Sigmoid colon (tissue), 7 donors: ENCODE results near the gene SMOC2. TPM values are rescaled to one million over a fixed set of nuclear protein-coding genes. Genes with fewer than 3 reads are reported as not detected.

Experiments
- DNase-seq: peaks from one replicate; pipeline ENCODE4 v3.0.0-alpha.2; 2019
- H3K27ac ChIP-seq, 4 donors: fragments of 200-600 bp; sonication (generic); one replicate each; pipeline ENCODE4 v1.5.1; 2016 to 2019; ENCODE audit warnings: mild to moderate bottlenecking in 1 of 4
- H3K27me3 ChIP-seq, 3 donors: fragments of 200-600 bp; sonication (generic); one replicate each; pipeline ENCODE4 v1.5.1; 2019; ENCODE audit warnings: mild to moderate bottlenecking in 1 of 3
- H3K36me3 ChIP-seq, 4 donors: fragments of 200-600 bp; sonication (generic); one replicate each; pipeline ENCODE4 v1.5.1; 2016 to 2019
- H3K4me1 ChIP-seq, 4 donors: fragments of 200-600 bp; sonication (generic); one replicate each; pipeline ENCODE4 v1.5.1; 2017 to 2019
- H3K4me3 ChIP-seq, 4 donors: fragments of 200-600 bp; sonication (generic); one replicate each; pipeline ENCODE4 v1.5.1; 2017 to 2019; ENCODE audit warnings: mild to moderate bottlenecking in 2 of 4, moderate library complexity in 1 of 4
- H3K9me3 ChIP-seq, 4 donors: fragments of 200-600 bp in 3 of 4; sonication (generic) in 3 of 4; one replicate each; pipeline versions ENCODE4 v1.5.1 to v1.6.1; 2013 to 2019
- EP300 ChIP-seq, 4 donors: sonication (generic); formaldehyde crosslinking; IDR thresholded peaks; one replicate each; pipeline ENCODE4 v1.6.1; 2017; ENCODE audit warnings: antibody characterized with exemption in 4 of 4
- POLR2A ChIP-seq, 2 donors: fragments of 450-650 bp; IDR thresholded peaks; one replicate each; pipeline ENCODE4 v1.6.1; 2016; ENCODE audit warnings: antibody characterized with exemption in 2 of 2, mild to moderate bottlenecking in 2 of 2, moderate library complexity in 2 of 2
- POLR2AphosphoS5 ChIP-seq, 4 donors: sonication (generic); formaldehyde crosslinking; IDR thresholded peaks; one replicate each; pipeline ENCODE4 v1.6.1; 2017; ENCODE audit warnings: antibody characterized with exemption in 4 of 4
- WGBS, 2 donors: extraction: QIAGEN DNeasy Blood & Tissue Kit; methylation state at CpG; one replicate each; pipeline ENCODE4 v1.1.7; 2013; 5-methylcytosine and 5-hydroxymethylcytosine counted together
- intact Hi-C: fragments of 100-400 bp; cut with DNase I; formaldehyde crosslinking; loops from one replicate; pipeline ENCODE4 v1.15.1; 2023
- polyA plus RNA-seq, 3 donors: library from polyadenylated mRNA; stranded (reverse); fragments of 200-250 nt; gene quantifications; one replicate each; pipeline ENCODE4 v1.2.3, GENCODE V29; 2013
- total RNA-seq, 4 donors: library from RNA; depleted of rRNA; stranded (reverse); fragments of >200 nt; gene quantifications; one replicate each; pipeline ENCODE4 v1.1.0, GENCODE V29; 2016
- TF ChIP-seq, protein P1 (sequence below), 4 experiments: fragments of 450-650 bp in 3 of 4; fragments of 200-600 bp in 1 of 4; IDR thresholded peaks; one replicate each; pipeline ENCODE4 v1.5.1; 2016 to 2019; ENCODE audit warnings: antibody characterized with exemption in 4 of 4, mild to moderate bottlenecking in 3 of 4, moderate library complexity in 2 of 4
- donor health status: healthy with polysubstance abuse.
- donor health status: Bipolar disorder and iron deficiency.
- donor health status: healthy.

Gene SMOC2
- total and polyA plus RNA-seq, 7 donors = 4.2 to 130 (median 33.5) TPM

- TF ChIP-seq EP300 (IDR thresholded peaks at IDR 0.05) (no peak), POLR2AphosphoS5 (IDR thresholded peaks at IDR 0.05) (no peak), POLR2A (IDR thresholded peaks at IDR 0.05) (no peak)
- TF ChIP-seq, protein P1, sequence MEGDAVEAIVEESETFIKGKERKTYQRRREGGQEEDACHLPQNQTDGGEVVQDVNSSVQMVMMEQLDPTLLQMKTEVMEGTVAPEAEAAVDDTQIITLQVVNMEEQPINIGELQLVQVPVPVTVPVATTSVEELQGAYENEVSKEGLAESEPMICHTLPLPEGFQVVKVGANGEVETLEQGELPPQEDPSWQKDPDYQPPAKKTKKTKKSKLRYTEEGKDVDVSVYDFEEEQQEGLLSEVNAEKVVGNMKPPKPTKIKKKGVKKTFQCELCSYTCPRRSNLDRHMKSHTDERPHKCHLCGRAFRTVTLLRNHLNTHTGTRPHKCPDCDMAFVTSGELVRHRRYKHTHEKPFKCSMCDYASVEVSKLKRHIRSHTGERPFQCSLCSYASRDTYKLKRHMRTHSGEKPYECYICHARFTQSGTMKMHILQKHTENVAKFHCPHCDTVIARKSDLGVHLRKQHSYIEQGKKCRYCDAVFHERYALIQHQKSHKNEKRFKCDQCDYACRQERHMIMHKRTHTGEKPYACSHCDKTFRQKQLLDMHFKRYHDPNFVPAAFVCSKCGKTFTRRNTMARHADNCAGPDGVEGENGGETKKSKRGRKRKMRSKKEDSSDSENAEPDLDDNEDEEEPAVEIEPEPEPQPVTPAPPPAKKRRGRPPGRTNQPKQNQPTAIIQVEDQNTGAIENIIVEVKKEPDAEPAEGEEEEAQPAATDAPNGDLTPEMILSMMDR (IDR thresholded peaks at IDR 0.05) = no peak
- Histone ChIP-seq H3K9me3 (peaks cover 0 to 3% (median 0%) of the 10 kb centered on the region in 4 donors), H3K27me3 (no peaks in the 10 kb centered on the region), H3K36me3 (no peaks in the 10 kb centered on the region), H3K4me1 (no peaks in the 10 kb centered on the region), H3K4me3 (no peak overlapping the region), H3K27ac (no peak overlapping the region)
- 93 to 94% methylated on average over 16 of the region's 16 CpGs for WGBS, 2 donors
- peak; percentile 48 for DNase-seq
- intact Hi-C loops = no loop called here
These were observed 165.7 kb downstream of the SMOC2 start for GRCh38 chr6:168606722-168607121.

DNA sequence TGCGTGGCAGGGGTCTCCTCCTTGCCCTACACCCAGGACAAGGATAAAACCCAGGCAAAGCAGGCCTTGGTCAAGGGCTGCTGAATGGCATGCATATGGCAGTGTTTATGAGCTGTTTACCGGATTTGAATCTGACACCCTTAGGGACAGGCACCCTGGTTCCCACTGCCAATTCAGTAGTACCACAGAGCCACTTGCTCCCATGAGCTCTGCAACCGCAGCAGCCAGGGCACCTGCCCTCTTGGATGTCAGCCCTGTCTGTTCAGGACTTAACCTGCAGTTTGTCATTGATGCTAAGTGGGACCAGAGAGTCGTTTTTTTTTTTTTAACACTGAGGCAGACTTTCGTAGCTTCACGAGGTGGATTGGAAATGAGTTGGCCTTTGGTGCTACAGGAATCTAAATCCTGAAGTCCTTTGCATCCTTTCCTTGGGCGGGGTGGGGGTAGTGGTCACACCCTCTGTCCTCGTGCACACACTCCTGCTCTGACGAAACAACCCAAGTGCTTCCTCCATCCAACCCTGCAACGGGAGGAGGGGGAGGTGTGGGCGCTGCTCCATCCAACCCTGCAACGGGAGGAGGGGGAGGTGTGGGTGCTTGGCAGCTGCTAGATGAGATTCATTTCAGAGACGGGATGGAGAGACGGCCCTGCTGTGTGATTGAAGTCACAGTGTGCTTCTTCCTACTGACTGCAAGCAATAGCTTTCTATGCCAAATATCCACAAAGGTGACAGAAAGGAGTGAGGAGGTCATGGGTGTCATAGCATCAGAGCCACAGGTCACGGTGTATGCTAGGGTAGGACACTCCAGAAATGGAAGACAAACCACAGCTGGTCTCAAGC lies 166.5 kb downstream of the SMOC2 start:
- Histone ChIP-seq H3K4me1 (no peaks in the 10 kb centered on the region), H3K27ac (no peak overlapping the region), H3K36me3 (no peaks in the 10 kb centered on the region), H3K27me3 (no peaks in the 10 kb centered on the region), H3K9me3 (peaks cover 0 to 3% (median 0%) of the 10 kb centered on the region in 4 donors), H3K4me3 (no peak overlapping the region)
- intact Hi-C loops = no loop called here
- WGBS, 2 donors = 54 to 69% methylated on average over 15 of the region's 15 CpGs
- DNase-seq = peak; percentile 57
- TF ChIP-seq EP300 (IDR thresholded peaks at IDR 0.05) = no peak
- no peak for TF ChIP-seq POLR2AphosphoS5 (IDR thresholded peaks at IDR 0.05)
- no peak for TF ChIP-seq POLR2A (IDR thresholded peaks at IDR 0.05)
- TF ChIP-seq, protein P1 (IDR thresholded peaks at IDR 0.05) = no peak

DNA sequence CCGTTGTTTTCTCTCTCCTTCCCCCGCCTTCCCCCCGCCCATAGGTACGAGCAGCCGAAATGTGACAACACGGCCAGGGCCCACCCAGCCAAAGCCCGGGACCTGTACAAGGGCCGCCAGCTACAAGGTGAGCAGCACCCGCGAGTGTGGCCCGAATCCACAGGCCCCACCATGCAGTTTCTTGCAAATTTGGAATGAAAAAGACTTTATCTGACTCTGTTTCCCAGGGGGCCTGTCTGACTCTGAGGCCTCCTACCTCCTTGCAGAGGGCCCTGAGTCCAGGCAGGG lies 167.1 kb downstream of the SMOC2 start:
- H3K4me1 ChIP-seq = no peaks in the 10 kb centered on the region
- no peaks in the 10 kb centered on the region for H3K27me3 ChIP-seq
- TF ChIP-seq, protein P1 (IDR thresholded peaks at IDR 0.05) = no peak
- TF ChIP-seq POLR2AphosphoS5 (IDR thresholded peaks at IDR 0.05) (no peak), POLR2A (IDR thresholded peaks at IDR 0.05) (no peak), EP300 (IDR thresholded peaks at IDR 0.05) (no peak)
- no peak overlapping the region for H3K27ac ChIP-seq
- no peak for DNase-seq
- intact Hi-C loops = no loop called here
- 87 to 91% methylated on average over 11 of the region's 11 CpGs for WGBS, 2 donors
- H3K36me3 ChIP-seq = no peaks in the 10 kb centered on the region
- H3K4me3 ChIP-seq = no peak overlapping the region
- peaks cover 0 to 3% (median 0%) of the 10 kb centered on the region in 4 donors for H3K9me3 ChIP-seq

- intact Hi-C loops = no loop called here
- no peaks in the 10 kb centered on the region for H3K27me3 ChIP-seq
- whole genome bisulfite sequencing, 2 donors = 74% methylated on average over 13 of the region's 13 CpGs
- no peaks in the 10 kb centered on the region for H3K9me3 ChIP-seq
- no peaks in the 10 kb centered on the region for H3K4me1 ChIP-seq
- no peak overlapping the region for H3K4me3 ChIP-seq
- TF ChIP-seq POLR2A (IDR thresholded peaks at IDR 0.05) = no peak
- TF ChIP-seq, protein P1 (IDR thresholded peaks at IDR 0.05) = no peak
- no peak for TF ChIP-seq EP300 (IDR thresholded peaks at IDR 0.05)
- TF ChIP-seq POLR2AphosphoS5 (IDR thresholded peaks at IDR 0.05) = no peak
- H3K36me3 ChIP-seq = no peaks in the 10 kb centered on the region
- DNase-seq = peak; percentile 32
- no peak overlapping the region for H3K27ac ChIP-seq
These were observed 168.2 kb downstream of the SMOC2 start for GRCh38 chr6:168609026-168609685.
